Stomach smooth muscle (tissue), 2 donors: ENCODE measurements around the gene ZNF699.

Experiments
- H3K27ac ChIP-seq: one replicate; pipeline ENCODE4 v1.7.0; 2013; ENCODE audit warnings: mild to moderate bottlenecking, low read length, inconsistent platforms
- H3K27me3 ChIP-seq, 2 donors: one replicate each; pipeline ENCODE4 v1.7.0; 2013; ENCODE audit warnings: low read length in 2 of 2; ENCODE audit not compliant: insufficient read depth in 2 of 2, control insufficient read depth in 1 of 2
- H3K36me3 ChIP-seq, 2 donors: one replicate each; pipeline ENCODE4 v1.7.0; 2013; ENCODE audit warnings: low read length in 2 of 2; ENCODE audit not compliant: control insufficient read depth in 2 of 2, insufficient read depth in 2 of 2
- H3K4me1 ChIP-seq: one replicate; pipeline ENCODE4 v1.7.0; 2013; ENCODE audit warnings: low read length; ENCODE audit not compliant: control insufficient read depth, insufficient read depth
- H3K4me3 ChIP-seq, 2 donors: one replicate each; pipeline ENCODE4 v1.7.0; 2013; ENCODE audit warnings: low read length in 2 of 2
- H3K9ac ChIP-seq, 2 donors: one replicate each; pipeline ENCODE4 v1.7.0; 2013; ENCODE audit warnings: low read length in 2 of 2, mild to moderate bottlenecking in 1 of 2
- H3K9me3 ChIP-seq, 2 donors: one replicate each; pipeline ENCODE4 v1.7.0; 2013; ENCODE audit warnings: low read length in 2 of 2; ENCODE audit not compliant: control insufficient read depth in 2 of 2
- donor health status: healthy.
- donor health status: Pancreatic carcinoma.

The ZNF699 gene

GRCh38 chr19:9309139-9309973 is at the start of gene ZNF699:
Gene ZNF699, minus strand, starts transcription at chr19:9309838. Its CDS starts 4,719 bp downstream, at chr19:9305119.
- Histone ChIP-seq H3K27ac (peak within 1 kb of the TSS; percentile 88), H3K27me3 (no peaks in the 10 kb centered on the region), H3K4me3 (peak within 1 kb of the TSS; percentile 65 to 97), H3K9ac (peak within 1 kb of the TSS; percentile 54 to 95), H3K36me3 (peaks cover 1 to 5% of the 10 kb centered on the region in 2 donors), H3K4me1 (peaks cover 2% of the 10 kb centered on the region), H3K9me3 (peaks cover 0 to 2% of the 10 kb centered on the region in 2 donors)

DNA sequence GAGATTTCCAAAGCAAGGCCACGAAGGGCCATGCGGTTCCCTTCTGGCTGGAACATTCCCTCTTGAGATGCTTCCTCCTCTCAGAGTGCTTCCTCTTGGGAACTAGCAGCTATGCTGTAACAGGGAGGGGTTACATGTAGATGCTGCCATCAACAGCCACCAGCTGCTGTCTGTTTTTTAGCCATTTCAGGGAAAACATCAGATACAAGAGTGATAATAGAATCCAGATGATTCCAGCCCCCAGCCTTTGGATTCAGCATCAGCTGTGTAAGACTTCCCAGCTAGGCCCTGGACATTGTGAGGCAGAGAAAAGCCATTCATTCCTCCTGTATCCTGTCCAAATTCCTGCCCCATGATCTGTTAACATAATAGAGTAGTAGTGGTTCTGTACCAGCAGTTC is 45.0 kb upstream of the ZNF699 start:
- peaks cover 18 to 27% of the 10 kb centered on the region in 2 donors for H3K36me3 ChIP-seq
- no peak overlapping the region for H3K9ac ChIP-seq
- peaks cover 38 to 53% of the 10 kb centered on the region in 2 donors for H3K9me3 ChIP-seq
- peak overlapping the region in 1 of 2 donors; percentile 35 for H3K4me3 ChIP-seq
- H3K27me3 ChIP-seq, result no peaks in the 10 kb centered on the region
- no peaks in the 10 kb centered on the region for H3K4me1 ChIP-seq
- H3K27ac ChIP-seq, result no peak overlapping the region

DNA sequence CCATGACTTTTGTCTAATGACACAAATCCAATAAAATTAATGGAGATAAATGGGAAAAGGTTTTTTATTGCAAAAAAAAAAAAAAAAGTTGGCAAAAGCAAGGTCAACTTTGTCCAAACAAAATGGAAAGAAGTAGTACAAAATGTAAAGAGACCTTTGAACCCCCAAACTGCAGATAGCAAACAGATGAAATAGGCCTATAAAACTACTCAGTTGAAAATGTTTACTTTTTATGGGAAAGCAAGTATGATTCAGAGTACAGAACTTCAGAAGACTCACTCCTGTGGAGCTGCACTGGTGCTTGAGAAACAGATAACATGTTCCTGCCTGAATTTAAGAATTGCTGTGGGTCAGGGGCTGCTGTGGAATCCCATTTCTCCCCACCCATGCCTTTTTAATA is 43.4 kb upstream of the ZNF699 start:
- Histone ChIP-seq H3K27ac (no peak overlapping the region), H3K36me3 (peaks cover 24 to 34% of the 10 kb centered on the region in 2 donors), H3K4me3 (no peak overlapping the region), H3K9me3 (peaks cover 40 to 57% of the 10 kb centered on the region in 2 donors), H3K27me3 (no peaks in the 10 kb centered on the region), H3K9ac (no peak overlapping the region), H3K4me1 (no peaks in the 10 kb centered on the region)

GRCh38 chr19:9352505-9352904 is 42.9 kb upstream of the ZNF699 start:
- H3K9ac ChIP-seq, result no peak overlapping the region
- H3K27ac ChIP-seq, result no peak overlapping the region
- no peaks in the 10 kb centered on the region for H3K27me3 ChIP-seq
- no peaks in the 10 kb centered on the region for H3K4me1 ChIP-seq
- peaks cover 37 to 57% of the 10 kb centered on the region in 2 donors for H3K9me3 ChIP-seq
- no peak overlapping the region for H3K4me3 ChIP-seq
- H3K36me3 ChIP-seq, result peaks cover 22 to 31% of the 10 kb centered on the region in 2 donors

- Histone ChIP-seq H3K36me3 (peaks cover 22 to 38% of the 10 kb centered on the region in 2 donors), H3K4me1 (no peaks in the 10 kb centered on the region), H3K27me3 (no peaks in the 10 kb centered on the region), H3K27ac (no peak overlapping the region), H3K9me3 (peaks cover 37 to 66% of the 10 kb centered on the region in 2 donors), H3K4me3 (no peak overlapping the region), H3K9ac (no peak overlapping the region)
These were observed 39.0 kb upstream of the ZNF699 start for GRCh38 chr19:9348671-9349070.

GRCh38 chr19:9348253-9348652 is 38.6 kb upstream of the ZNF699 start:
- Histone ChIP-seq H3K4me1 (no peaks in the 10 kb centered on the region), H3K9me3 (peaks cover 39 to 70% of the 10 kb centered on the region in 2 donors), H3K9ac (no peak overlapping the region), H3K27ac (no peak overlapping the region), H3K36me3 (peaks cover 26 to 41% of the 10 kb centered on the region in 2 donors), H3K27me3 (no peaks in the 10 kb centered on the region), H3K4me3 (no peak overlapping the region)

GRCh38 chr19:9345005-9345404 is 35.4 kb upstream of the ZNF699 start:
- Histone ChIP-seq H3K27ac (no peak overlapping the region), H3K4me3 (no peak overlapping the region), H3K9ac (no peak overlapping the region), H3K4me1 (no peaks in the 10 kb centered on the region), H3K27me3 (no peaks in the 10 kb centered on the region), H3K9me3 (peaks cover 48 to 80% of the 10 kb centered on the region in 2 donors), H3K36me3 (peaks cover 43 to 54% of the 10 kb centered on the region in 2 donors)

- Histone ChIP-seq H3K4me3 (peak overlapping the region in 1 of 2 donors; percentile 54), H3K27me3 (no peaks in the 10 kb centered on the region), H3K4me1 (no peaks in the 10 kb centered on the region), H3K27ac (no peak overlapping the region), H3K9me3 (peaks cover 57 to 73% of the 10 kb centered on the region in 2 donors), H3K9ac (no peak overlapping the region), H3K36me3 (peaks cover 50 to 57% of the 10 kb centered on the region in 2 donors)
These were observed 33.1 kb upstream of the ZNF699 start for GRCh38 chr19:9342610-9343304.

- H3K36me3 ChIP-seq, result peaks cover 21 to 28% of the 10 kb centered on the region in 2 donors
These were observed 20.4 kb upstream of the ZNF699 start for GRCh38 chr19:9329999-9330398.

GRCh38 chr19:9324584-9324962 is 14.9 kb upstream of the ZNF699 start:
- Histone ChIP-seq H3K4me3 (peak overlapping the region; percentile 89 to 91), H3K27me3 (no peaks in the 10 kb centered on the region), H3K9ac (peak overlapping the region; percentile 65 to 87), H3K27ac (peak overlapping the region; percentile 85), H3K9me3 (peaks cover 5 to 6% of the 10 kb centered on the region in 2 donors), H3K4me1 (peaks cover 16% of the 10 kb centered on the region), H3K36me3 (peaks cover 2 to 9% of the 10 kb centered on the region in 2 donors)

More at GRCh38 chr19:9329999-9330398, 20.4 kb upstream of the ZNF699 start:
- Histone ChIP-seq H3K27ac (no peak overlapping the region), H3K9ac (no peak overlapping the region), H3K4me1 (peaks cover 3% of the 10 kb centered on the region), H3K4me3 (peak overlapping the region in 1 of 2 donors; percentile 9), H3K9me3 (peaks cover 21 to 37% of the 10 kb centered on the region in 2 donors), H3K27me3 (no peaks in the 10 kb centered on the region)
